GM23338 (cell line): ENCODE data around the gene SNX32. TPM values are rescaled to one million over a fixed set of nuclear protein-coding genes. Genes with fewer than 3 reads are reported as not detected.

ENCODE experiments used
- ATAC-seq: fragments of 200-7000 bp; cut with Tn5 transposase; 3 replicates; pipeline ENCODE4 v1.9.1; 2020
- DNase-seq: peaks from one replicate; pipeline ENCODE4 v3.0.0-alpha.2; 2015; ENCODE audit warnings: low spot score
- H2AFZ ChIP-seq: fragments of 200-600 bp; sonication (generic); 2 replicates; pipeline ENCODE4 v1.8.0; 2016; ENCODE audit warnings: antibody characterized with exemption, mild to moderate bottlenecking, moderate library complexity
- H3F3A ChIP-seq: fragments of 200-600 bp; sonication (generic); replicated peaks from 2 replicates; pipeline ENCODE4 v1.8.0; 2017; ENCODE audit warnings: antibody characterized with exemption, mixed run types, low read depth
- H3K27ac ChIP-seq: fragments of 200-600 bp; sonication (generic); 2 replicates; pipeline ENCODE4 v1.6.1; 2016; ENCODE audit warnings: low read depth
- H3K27me3 ChIP-seq: fragments of 200-600 bp; sonication (generic); 2 replicates; pipeline ENCODE4 v1.8.0; 2016; ENCODE audit warnings: mild to moderate bottlenecking, mixed run types, moderate library complexity; ENCODE audit not compliant: insufficient read depth
- H3K36me3 ChIP-seq: fragments of 200-600 bp; sonication (generic); 2 replicates; pipeline ENCODE4 v1.8.0; 2016; ENCODE audit warnings: mild to moderate bottlenecking; ENCODE audit not compliant: insufficient read depth
- H3K4me1 ChIP-seq: fragments of 200-600 bp; sonication (generic); 2 replicates; pipeline ENCODE4 v1.8.0; 2016; ENCODE audit warnings: mild to moderate bottlenecking, moderate library complexity; ENCODE audit not compliant: insufficient read depth
- H3K4me2 ChIP-seq: fragments of 200-600 bp; sonication (generic); 2 replicates; pipeline ENCODE4 v1.7.1; 2017; ENCODE audit warnings: mixed run types
- H3K4me3 ChIP-seq: fragments of 200-600 bp; sonication (generic); 2 replicates; pipeline ENCODE4 v1.6.1; 2016; ENCODE audit warnings: mixed run types
- H3K79me2 ChIP-seq: fragments of 200-600 bp; sonication (generic); replicated peaks from 2 replicates; pipeline ENCODE4 v1.8.0; 2017; ENCODE audit warnings: mild to moderate bottlenecking; ENCODE audit not compliant: insufficient read depth
- H3K9me2 ChIP-seq: fragments of 200-600 bp; sonication (generic); 2 replicates; pipeline ENCODE4 v1.8.0; 2017; ENCODE audit not compliant: insufficient read depth
- H4K20me1 ChIP-seq: fragments of 200-600 bp; sonication (generic); replicated peaks from 2 replicates; pipeline ENCODE4 v1.8.0; 2017; ENCODE audit warnings: mild to moderate bottlenecking; ENCODE audit not compliant: insufficient read depth
- H3K27ac Mint-ChIP-seq: 2 replicates; pipeline ENCODE4 v1.8.0; 2020; ENCODE audit warnings: inconsistent platforms, mild to moderate bottlenecking, moderate library complexity, mixed read lengths
- H3K27me3 Mint-ChIP-seq: 3 replicates; pipeline ENCODE4 v1.8.0; 2022; ENCODE audit warnings: low read depth, mild to moderate bottlenecking, moderate library complexity, mixed read lengths, inconsistent platforms; ENCODE audit not compliant: insufficient read depth, poor library complexity
- H3K36me3 Mint-ChIP-seq: 3 replicates; pipeline ENCODE4 v1.8.0; 2021; ENCODE audit warnings: low read depth, mild to moderate bottlenecking, inconsistent platforms, moderate library complexity, mixed read lengths
- H3K4me1 Mint-ChIP-seq: 3 replicates; pipeline ENCODE4 v1.8.0; 2020; ENCODE audit warnings: mild to moderate bottlenecking, inconsistent platforms, mixed read lengths
- H3K4me3 Mint-ChIP-seq: 3 replicates; pipeline ENCODE4 v1.8.0; 2021; ENCODE audit warnings: moderate library complexity, mild to moderate bottlenecking, inconsistent platforms, mixed read lengths
- H3K9me3 Mint-ChIP-seq: 3 replicates; pipeline ENCODE4 v1.8.0; 2020; ENCODE audit warnings: moderate library complexity, mild to moderate bottlenecking, inconsistent platforms, mixed read lengths
- CREB1 ChIP-seq: fragments of 250-450 bp; sonication (Bioruptor Pico); IDR thresholded peaks from 2 replicates; pipeline ENCODE4 v1.5.0; 2020; ENCODE audit warnings: low read depth, mild to moderate bottlenecking, moderate library complexity
- ETS1 ChIP-seq: IDR thresholded peaks from 2 replicates; pipeline ENCODE4 v1.6.1; 2016; ENCODE audit warnings: antibody characterized with exemption
- EZH2 ChIP-seq: fragments of 200-600 bp; sonication (generic); IDR thresholded peaks from one replicate; pipeline ENCODE4 v1.8.0; 2017; ENCODE audit warnings: antibody characterized with exemption, mild to moderate bottlenecking, low read depth; ENCODE audit not compliant: unreplicated experiment
- EZH2phosphoT487 ChIP-seq: fragments of 200-600 bp; sonication (generic); IDR thresholded peaks from one replicate; pipeline ENCODE4 v1.8.1; 2018; ENCODE audit warnings: antibody characterized with exemption; ENCODE audit not compliant: unreplicated experiment
- JUNB ChIP-seq: IDR thresholded peaks from one replicate; pipeline ENCODE4 v1.6.1; 2016; ENCODE audit warnings: antibody characterized with exemption; ENCODE audit not compliant: unreplicated experiment
- NANOG ChIP-seq: IDR thresholded peaks from 2 replicates; pipeline ENCODE4 v1.6.1; 2016; ENCODE audit warnings: antibody characterized with exemption, borderline replicate concordance
- POLR2AphosphoS5 ChIP-seq: IDR thresholded peaks from 2 replicates; pipeline ENCODE4 v1.6.1; 2016; ENCODE audit warnings: antibody characterized with exemption, low read depth
- STAT1 ChIP-seq: IDR thresholded peaks from one replicate; pipeline ENCODE4 v1.6.1; 2016; ENCODE audit warnings: antibody characterized with exemption; ENCODE audit not compliant: unreplicated experiment
- ZNF114 ChIP-seq: fragments of 250-450 bp; sonication (Bioruptor Pico); IDR thresholded peaks from 2 replicates; pipeline ENCODE4 v1.5.0; 2020; ENCODE audit warnings: mild to moderate bottlenecking, moderate library complexity
- ZNF331 ChIP-seq: fragments of 250-450 bp; sonication (Bioruptor Pico); IDR thresholded peaks from 2 replicates; pipeline ENCODE4 v1.5.0; 2020; ENCODE audit warnings: low read depth, mild to moderate bottlenecking, moderate library complexity
- ZNF462 ChIP-seq: fragments of 250-450 bp; sonication (Bioruptor Pico); IDR thresholded peaks from 2 replicates; pipeline ENCODE4 v1.5.0; 2020; ENCODE audit warnings: mild to moderate bottlenecking, moderate library complexity
- polyA plus RNA-seq: library from polyadenylated mRNA; unstranded; fragments of >200 nt; fragmentation: Nextera tagmentation; extraction: Ambion mirVana; gene quantifications from 2 replicates; pipeline ENCODE4 v1.2.1, GENCODE V29; 2016
- total RNA-seq: library from RNA; depleted of rRNA; stranded (reverse); fragments of >200 nt; shearing (Covaris generic); gene quantifications from 2 replicates; pipeline ENCODE4 v1.2.3, GENCODE V29; 2014
- TF ChIP-seq, protein P1 (sequence below): IDR thresholded peaks from one replicate; pipeline ENCODE4 v1.6.1; 2018; ENCODE audit warnings: antibody characterized with exemption; ENCODE audit not compliant: unreplicated experiment
- TF ChIP-seq, protein P2 (sequence below), 2 experiments: fragments of 200-600 bp in 1 of 2; sonication (generic) in 1 of 2; conservative IDR thresholded peaks; 2 replicates each; pipeline versions ENCODE4 v1.5.1 to v1.6.1; 2016 to 2017; ENCODE audit warnings: antibody characterized with exemption in 2 of 2, low read depth in 2 of 2, mild to moderate bottlenecking in 2 of 2, moderate library complexity in 1 of 2

SNX32 gene
- total and polyA plus RNA-seq, 2 experiments from 2014 or later = 0.49 to 1.2 TPM

DNA sequence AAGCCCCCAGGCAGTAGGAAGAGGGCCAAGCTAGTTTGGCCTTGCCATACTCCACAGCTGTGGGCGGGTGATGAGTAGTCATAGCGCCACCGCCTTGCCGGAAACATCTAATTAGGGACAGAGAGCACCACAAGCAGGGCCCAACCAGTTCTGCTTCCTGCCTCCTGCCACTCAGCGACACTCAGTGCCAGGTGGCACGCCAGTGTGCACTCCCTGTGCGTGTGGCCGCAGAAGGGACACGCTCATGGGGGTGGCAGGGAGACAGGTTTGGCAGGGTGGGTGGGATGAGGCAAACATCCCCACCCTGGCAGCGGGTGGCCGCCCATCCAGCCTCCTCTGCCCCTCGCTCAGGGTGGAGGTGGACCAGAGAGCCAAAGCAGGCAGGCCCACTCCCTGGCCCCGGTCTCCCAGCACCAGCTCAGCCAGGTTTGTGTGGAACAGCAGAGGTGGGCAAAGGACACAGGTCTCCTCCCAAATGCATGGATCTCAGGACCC lies 42.0 kb upstream of the SNX32 start:
- no peak for DNase-seq
- no peak for ATAC-seq
- no peak overlapping the region for H3K4me3 ChIP-seq
- no peak overlapping the region for H3K4me2 ChIP-seq
- Mint-ChIP-seq H3K9me3 (no peaks in the 10 kb centered on the region), H3K27me3 (peaks cover 26% of the 10 kb centered on the region), H3K4me3 (no peak overlapping the region), H3K36me3 (no peaks in the 10 kb centered on the region), H3K4me1 (peaks cover 36% of the 10 kb centered on the region), H3K27ac (no peak overlapping the region)
- no peaks in the 10 kb centered on the region for H3F3A ChIP-seq
- H3K36me3 ChIP-seq = no peaks in the 10 kb centered on the region
- no peaks in the 10 kb centered on the region for H4K20me1 ChIP-seq
- TF ChIP-seq ZNF114 = no peak
- no peak for TF ChIP-seq ZNF331 (CRISPR knock-in tag)
- TF ChIP-seq, protein P1, sequence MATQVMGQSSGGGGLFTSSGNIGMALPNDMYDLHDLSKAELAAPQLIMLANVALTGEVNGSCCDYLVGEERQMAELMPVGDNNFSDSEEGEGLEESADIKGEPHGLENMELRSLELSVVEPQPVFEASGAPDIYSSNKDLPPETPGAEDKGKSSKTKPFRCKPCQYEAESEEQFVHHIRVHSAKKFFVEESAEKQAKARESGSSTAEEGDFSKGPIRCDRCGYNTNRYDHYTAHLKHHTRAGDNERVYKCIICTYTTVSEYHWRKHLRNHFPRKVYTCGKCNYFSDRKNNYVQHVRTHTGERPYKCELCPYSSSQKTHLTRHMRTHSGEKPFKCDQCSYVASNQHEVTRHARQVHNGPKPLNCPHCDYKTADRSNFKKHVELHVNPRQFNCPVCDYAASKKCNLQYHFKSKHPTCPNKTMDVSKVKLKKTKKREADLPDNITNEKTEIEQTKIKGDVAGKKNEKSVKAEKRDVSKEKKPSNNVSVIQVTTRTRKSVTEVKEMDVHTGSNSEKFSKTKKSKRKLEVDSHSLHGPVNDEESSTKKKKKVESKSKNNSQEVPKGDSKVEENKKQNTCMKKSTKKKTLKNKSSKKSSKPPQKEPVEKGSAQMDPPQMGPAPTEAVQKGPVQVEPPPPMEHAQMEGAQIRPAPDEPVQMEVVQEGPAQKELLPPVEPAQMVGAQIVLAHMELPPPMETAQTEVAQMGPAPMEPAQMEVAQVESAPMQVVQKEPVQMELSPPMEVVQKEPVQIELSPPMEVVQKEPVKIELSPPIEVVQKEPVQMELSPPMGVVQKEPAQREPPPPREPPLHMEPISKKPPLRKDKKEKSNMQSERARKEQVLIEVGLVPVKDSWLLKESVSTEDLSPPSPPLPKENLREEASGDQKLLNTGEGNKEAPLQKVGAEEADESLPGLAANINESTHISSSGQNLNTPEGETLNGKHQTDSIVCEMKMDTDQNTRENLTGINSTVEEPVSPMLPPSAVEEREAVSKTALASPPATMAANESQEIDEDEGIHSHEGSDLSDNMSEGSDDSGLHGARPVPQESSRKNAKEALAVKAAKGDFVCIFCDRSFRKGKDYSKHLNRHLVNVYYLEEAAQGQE = no peak
- TF ChIP-seq ZNF462 = no peak
- TF ChIP-seq EZH2 = no peak
- no peak for TF ChIP-seq STAT1
- TF ChIP-seq, protein P2, sequence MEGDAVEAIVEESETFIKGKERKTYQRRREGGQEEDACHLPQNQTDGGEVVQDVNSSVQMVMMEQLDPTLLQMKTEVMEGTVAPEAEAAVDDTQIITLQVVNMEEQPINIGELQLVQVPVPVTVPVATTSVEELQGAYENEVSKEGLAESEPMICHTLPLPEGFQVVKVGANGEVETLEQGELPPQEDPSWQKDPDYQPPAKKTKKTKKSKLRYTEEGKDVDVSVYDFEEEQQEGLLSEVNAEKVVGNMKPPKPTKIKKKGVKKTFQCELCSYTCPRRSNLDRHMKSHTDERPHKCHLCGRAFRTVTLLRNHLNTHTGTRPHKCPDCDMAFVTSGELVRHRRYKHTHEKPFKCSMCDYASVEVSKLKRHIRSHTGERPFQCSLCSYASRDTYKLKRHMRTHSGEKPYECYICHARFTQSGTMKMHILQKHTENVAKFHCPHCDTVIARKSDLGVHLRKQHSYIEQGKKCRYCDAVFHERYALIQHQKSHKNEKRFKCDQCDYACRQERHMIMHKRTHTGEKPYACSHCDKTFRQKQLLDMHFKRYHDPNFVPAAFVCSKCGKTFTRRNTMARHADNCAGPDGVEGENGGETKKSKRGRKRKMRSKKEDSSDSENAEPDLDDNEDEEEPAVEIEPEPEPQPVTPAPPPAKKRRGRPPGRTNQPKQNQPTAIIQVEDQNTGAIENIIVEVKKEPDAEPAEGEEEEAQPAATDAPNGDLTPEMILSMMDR (conservative IDR thresholded peaks at IDR 0.05; ENCODE audit: low read depth in 2 of 2) = no peak
- TF ChIP-seq NANOG = no peak
- TF ChIP-seq POLR2AphosphoS5 = no peak
- TF ChIP-seq ETS1 = no peak
- TF ChIP-seq JUNB = no peak
- TF ChIP-seq CREB1 = no peak
- no peak for TF ChIP-seq EZH2phosphoT487
- H3K27ac ChIP-seq = no peak overlapping the region
- no peak overlapping the region for H2AFZ ChIP-seq
- H3K9me2 ChIP-seq = 0 out of 2 replicates have a peak, but pooled peaks cover 2% of the 10 kb centered on the region
- H3K4me1 ChIP-seq = peaks cover 23% of the 10 kb centered on the region
- peaks cover 22% of the 10 kb centered on the region for H3K27me3 ChIP-seq
- no peaks in the 10 kb centered on the region; the same call in 1 of the 2 replicates for H3K79me2 ChIP-seq
